GM18505 (cell line): Measurements from ENCODE around the gene OR2J2.
"Not testable (repeated sequence)": the region's sequence is repeated elsewhere in the genome, so short reads cannot be mapped to it uniquely, and the experiment has no call there.

ENCODE experiments used
- ATAC-seq: cut with Tn5 transposase; IDR thresholded peaks from one replicate; pipeline ENCODE4 v1.9.1; 2021; ENCODE audit not compliant: unreplicated experiment
- POLR2A ChIP-seq: IDR thresholded peaks from 4 replicates; pipeline ENCODE4 v1.6.1; 2011; ENCODE audit warnings: borderline replicate concordance; ENCODE audit not compliant: insufficient read depth, insufficient read length; ENCODE audit errors: extremely low read depth

OR2J2 gene

DNA sequence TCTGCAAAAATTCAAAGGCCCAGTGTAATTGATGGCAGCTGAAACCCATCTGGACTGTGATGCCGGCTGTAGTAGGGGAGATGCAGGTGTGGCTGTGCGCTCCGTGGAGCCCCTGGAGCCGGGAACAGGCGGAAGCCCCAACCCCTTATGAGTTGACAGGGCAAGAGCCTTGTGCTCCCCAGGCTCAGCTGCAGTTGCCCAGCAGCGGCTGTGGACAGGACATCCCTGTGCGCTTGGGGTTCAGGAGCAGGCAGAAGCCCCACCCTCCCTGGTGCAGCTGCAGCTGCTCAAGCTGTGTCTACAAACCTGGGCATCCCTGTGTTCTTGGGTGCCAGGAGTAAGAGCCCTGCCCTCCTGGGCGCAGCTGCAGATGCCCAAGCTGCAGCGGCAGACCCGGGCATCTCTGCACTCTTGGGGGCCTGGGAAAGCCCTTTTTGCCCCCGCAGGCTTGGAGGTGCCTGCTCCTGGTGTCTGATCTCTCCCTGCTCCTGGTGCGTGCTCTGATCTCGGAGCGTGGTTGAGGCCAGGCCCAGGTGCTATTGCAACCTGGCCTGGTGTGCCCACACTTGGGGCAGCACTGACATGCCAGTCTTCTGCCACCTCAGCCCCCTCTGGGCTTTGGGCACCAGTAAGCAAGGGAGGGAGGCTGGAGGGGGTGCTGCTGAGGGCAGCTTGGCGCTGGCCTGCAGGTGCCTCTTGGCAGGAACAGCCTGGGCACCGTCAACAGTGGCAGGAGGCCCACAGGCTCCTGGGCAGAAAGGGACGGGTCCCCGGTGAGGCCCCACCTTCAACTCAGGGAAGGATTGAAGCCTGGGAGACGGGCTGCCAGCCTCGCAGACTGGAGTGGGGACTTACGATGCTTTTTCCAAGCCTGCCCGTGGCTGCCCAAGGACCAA lies 30.3 kb downstream of the OR2J2 start:
- no peak for TF ChIP-seq POLR2A
- no peak for ATAC-seq

- TF ChIP-seq POLR2A: no peak
Observed at GRCh38 chr6:29201966-29202365, 31.3 kb downstream of the OR2J2 start.

DNA sequence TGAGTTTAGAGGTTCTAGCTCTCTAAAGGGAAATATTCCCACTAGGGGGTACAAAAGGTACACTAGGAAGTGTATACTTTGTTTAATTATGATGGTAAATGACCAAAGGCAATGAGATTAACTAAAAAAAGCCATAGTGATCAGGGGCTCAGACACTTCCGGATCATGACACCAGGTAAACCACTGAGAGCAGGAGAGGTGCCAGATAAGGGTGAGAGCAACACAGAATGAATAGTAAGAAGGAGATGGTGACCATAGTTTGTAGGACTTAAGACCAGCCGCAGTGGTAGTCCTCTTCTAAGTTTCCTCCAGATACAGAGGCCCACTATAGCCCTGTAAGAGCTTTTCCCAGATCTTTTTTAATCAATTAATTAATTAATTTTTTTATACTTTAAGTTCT lies 40.8 kb downstream of the OR2J2 start:
- no peak for ATAC-seq
- no peak for TF ChIP-seq POLR2A

More at GRCh38 chr6:29201966-29202365, 31.3 kb downstream of the OR2J2 start:
- no peak for ATAC-seq

DNA sequence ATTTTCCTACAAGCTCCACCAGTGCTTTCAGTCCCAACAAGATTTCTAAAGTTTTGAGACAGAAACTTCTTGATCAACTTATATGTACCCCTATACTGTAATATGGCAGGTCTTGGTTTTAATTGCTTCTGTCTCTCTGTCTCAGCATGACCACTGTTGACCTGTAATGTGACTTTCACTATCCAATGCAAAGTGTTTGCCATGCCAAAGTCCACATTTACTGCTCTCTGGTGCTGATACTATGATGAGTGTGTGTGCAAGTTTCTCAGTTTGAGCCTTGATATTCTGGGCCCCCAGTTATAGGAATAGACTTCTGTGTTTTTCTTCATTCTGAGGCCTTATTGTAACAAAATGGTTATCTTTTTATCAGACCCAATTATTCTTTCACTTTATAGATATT lies 45.8 kb downstream of the OR2J2 start:
- no peak for ATAC-seq
- TF ChIP-seq POLR2A: no peak

DNA sequence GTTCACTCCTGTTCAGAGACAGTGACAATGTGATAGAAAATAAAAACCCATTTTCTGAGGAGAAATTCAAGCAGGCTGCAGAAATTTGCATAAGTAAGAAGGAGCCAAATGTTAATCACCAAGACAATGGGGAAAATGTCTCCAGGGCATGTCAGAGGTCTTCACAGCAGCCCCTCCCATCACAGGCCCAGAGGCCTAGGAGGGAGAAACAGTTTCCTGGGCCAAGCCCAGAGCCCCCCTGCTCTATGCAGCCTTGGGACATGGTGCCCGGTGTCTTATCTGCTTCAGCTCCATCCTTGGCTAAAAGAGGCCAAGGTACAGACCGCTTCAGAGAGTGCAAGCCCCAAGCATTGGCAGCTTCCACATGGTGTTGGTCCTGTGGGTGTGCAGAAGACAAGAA lies 46.5 kb downstream of the OR2J2 start:
- ATAC-seq: not testable (repeated sequence)

DNA sequence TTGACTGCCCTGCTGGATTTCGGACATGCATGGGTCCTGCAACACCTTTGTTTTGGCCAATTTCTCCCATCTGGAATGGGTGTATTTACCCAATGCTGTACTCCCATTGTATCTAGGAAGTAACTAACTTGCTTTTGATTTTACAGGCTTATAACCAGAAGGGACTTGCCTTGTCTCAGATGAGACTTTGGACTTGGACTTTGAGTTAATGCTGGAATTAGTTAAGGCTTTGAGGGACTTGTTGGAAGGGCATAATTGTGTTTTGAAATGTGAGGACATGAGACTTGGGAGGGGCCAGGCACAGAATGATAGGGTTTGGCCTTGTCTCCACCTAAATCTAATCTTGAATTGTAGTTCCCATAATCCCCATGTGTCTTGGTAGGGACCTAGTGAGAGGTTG lies 47.3 kb downstream of the OR2J2 start:
- ATAC-seq: not testable (repeated sequence)
